GM21529 (cell line): Measurements from ENCODE around the gene HGS.
"Not testable (repeated sequence)": the region's sequence is repeated elsewhere in the genome, so short reads cannot be mapped to it uniquely, and the experiment has no call there.

Source experiments
- ATAC-seq: cut with Tn5 transposase; IDR thresholded peaks from one replicate; pipeline ENCODE4 v1.9.1; 2021; ENCODE audit not compliant: unreplicated experiment

The HGS gene

GRCh38 chr17:81738801-81739393, 55.1 kb downstream of the HGS start:
- ATAC-seq, result no peak

GRCh38 chr17:81739593-81739992, 55.8 kb downstream of the HGS start:
- not testable (repeated sequence) for ATAC-seq

GRCh38 chr17:81740395-81740961, 56.7 kb downstream of the HGS start:
- no peak for ATAC-seq

- ATAC-seq, result no peak
Measured at GRCh38 chr17:81741049-81741593, 57.3 kb downstream of the HGS start.

GRCh38 chr17:81741594-81742452, 58.0 kb downstream of the HGS start:
- ATAC-seq, result no peak
